GM18499 (cell line): ENCODE measurements around the gene ITPKB.
A peak's percentile ranks its signal among the peaks of the same experiment; 100 is the strongest.

Experiments used
- ATAC-seq: cut with Tn5 transposase; IDR thresholded peaks from one replicate; pipeline ENCODE4 v1.9.1; 2021; ENCODE audit warnings: moderate number of reproducible peaks; ENCODE audit not compliant: insufficient read depth, unreplicated experiment

ITPKB gene

DNA sequence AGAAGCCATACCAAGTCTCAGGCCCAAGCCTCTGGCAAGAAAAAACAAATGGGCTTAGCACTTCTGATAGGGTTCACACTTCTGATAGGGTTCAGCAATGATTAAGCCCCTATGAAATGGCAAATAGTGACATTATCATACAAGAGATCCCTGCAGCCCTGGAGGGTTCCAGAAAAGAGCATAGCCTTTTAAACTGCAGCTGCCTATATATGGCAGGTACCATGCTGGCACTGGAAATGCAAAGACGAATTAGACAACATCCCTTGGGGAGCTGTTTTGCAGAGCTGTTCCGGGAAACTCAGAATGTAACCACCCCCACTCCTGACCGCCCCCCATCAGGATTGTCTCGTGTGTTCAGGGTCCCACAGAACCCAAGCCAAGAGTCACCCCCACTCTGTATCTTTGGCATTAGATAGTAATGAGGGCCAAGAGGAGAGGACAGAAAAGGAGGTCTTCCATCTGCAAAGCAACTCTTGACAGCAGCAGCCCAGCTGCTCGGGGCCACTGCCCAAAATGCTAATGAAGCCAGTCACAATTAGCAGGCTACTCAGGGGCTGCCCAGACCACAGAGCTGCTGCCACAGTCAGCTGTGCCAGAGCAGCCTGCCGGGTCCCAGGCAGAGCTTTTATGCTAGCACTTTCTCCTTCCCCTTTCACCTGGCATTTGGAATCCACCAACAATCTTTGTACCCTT, 50.9 kb downstream of the ITPKB start:
- no peak for ATAC-seq

DNA sequence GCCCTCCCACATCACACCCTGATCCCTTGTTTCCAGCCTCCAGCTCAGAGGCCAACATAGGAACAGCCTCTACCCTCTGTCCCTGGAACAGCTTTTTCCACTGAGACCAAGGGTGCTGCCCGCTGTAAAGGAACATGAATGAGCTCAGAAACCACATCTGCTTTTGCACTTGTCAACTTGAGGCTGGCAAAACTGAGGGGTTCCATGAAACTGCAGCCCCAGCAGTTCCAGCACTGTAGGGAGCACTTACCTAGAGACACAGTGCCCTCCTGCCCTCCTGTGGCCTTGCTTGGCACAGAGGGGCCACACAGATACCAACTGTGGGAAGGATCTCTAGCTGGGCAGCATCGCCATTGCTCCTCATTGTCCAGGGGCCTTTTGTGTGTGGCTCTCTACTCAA, 51.7 kb downstream of the ITPKB start:
- no peak for ATAC-seq

DNA sequence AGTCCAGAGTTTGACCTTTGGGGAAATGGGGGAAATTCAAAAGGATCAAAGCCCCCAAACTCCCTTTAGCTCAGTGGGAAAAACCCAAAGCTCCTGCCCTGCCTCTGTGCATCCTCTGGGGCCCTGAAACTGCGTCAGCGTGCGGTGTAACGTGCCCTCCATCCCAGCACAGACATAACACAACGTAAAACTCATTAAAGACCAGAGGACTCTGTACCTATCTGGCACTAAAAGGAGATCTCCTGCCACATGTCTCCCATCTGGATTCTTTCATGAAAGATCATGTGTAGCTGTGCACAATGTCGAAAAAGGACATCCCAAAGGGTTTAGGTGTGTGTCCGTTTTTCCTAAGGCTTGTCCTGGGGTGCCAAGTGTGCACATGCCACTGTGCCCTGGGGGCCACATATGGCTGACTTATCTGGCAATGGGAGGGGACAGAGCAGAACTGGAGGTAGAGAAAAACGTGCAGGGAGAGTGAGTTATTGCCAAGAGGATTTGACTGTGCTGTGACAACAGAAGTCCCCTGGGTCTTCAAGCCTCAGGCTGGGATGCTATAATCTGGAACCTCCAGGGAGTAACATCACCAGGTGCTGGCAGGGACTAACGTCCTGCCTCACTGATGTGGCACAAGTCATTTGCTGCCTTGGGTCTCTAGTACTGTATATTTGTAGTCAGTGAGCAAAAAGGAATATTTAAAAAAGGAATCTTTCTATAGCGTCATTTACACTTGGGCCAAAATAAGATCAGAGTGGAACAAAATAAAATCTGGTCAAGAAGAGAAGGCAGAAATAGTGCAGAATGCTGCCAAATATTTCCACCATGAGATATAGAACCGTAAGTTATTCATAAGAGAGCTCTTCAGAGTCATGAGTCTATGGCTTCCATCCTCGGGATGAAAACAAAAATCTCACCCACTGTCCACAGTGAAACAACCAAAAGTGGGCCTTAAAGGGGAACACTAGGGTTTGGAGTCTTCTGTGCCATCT, 52.3 kb downstream of the ITPKB start:
- no peak for ATAC-seq

DNA sequence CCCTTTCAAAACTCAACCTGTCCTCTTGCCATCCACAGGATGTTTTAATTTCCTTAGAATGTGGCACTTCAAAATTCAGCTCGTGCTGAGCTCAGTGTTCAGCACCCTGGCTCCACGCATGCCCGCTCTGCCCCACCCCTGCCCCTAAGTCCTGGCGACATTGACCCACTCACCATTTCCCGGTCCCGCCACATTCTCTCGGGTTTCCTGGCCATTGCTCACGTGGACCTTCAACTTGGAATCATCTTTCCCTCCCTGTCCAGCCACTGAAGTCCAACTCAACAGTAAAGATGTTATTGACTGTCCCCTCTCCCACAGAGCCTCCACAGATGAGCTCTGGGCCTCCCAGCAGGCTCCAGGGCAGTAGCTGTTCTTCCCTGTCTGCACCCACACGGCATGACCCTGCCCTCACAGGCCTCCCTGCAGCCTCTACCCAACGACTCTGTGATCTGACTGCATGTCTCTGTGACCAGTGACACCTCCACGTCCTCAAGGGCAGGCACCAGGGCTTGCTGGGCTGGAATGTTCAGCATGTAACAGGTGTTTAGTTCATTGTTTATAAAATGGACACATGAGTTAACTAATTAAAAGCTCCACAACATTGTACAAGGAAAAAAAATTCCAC, 53.8 kb downstream of the ITPKB start:
- ATAC-seq, result no peak

DNA sequence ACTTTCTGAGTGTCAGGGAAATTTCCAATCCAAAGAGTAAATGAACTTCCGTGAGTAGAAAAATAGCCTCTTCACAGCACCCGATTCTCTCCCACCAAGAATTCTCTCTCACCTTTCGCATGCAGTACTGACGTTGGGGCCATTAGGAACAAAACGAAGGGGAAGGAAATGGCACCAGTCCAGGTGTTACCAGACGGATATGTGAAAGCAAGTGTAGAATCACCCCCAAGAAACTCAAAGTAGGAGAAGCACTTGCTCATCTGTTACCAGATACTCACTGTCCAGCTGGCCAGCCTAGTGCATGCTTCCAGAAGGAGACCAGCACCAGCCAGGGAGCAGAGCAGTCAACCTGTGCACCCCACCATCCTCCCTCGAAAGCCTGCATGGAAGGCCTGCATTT, 55.1 kb downstream of the ITPKB start:
- ATAC-seq, result no peak

DNA sequence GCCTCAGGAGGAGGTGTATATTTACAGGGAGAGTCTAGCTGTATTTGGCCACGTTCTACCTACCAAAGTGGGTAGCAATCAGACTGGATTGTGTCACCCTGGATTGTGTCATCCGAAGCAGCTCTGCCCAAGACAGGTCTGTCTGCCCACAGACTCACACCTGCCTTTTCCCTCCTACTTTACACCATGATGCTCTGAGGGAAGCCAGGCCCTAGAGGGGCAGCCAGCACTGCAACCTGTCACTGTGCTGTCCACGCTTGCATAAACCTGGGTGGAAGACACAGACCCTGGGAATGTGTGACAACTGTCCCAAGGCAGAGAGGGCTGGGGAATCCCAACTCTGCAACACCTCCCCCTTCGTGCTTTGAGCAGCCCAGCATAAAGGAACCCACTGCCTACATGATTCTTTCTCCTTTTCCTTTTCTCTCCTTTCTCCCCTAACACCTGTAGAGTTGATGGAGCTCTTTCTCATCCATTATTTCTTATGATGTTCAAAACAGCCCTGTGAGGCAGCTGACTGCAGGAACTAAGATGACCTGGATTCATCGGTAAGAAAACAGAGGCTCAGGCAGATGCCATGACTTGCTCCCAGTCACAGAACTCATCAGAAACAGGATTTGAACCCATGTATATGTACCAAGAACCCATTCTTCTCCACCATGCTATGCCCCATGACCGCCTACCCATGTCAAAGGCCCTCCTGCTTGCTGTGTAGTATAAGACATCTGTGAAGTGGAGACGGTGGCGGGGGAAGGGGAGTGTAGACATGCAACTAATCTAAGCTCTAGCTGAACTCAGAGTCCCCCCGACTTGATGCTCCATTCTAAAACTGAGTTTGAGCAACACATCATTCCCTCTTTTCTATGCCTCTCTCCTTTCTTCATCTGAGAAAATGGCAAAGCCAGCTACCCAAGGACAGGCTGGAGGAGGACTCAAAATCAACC, 55.9 kb downstream of the ITPKB start:
- ATAC-seq, result no peak

DNA sequence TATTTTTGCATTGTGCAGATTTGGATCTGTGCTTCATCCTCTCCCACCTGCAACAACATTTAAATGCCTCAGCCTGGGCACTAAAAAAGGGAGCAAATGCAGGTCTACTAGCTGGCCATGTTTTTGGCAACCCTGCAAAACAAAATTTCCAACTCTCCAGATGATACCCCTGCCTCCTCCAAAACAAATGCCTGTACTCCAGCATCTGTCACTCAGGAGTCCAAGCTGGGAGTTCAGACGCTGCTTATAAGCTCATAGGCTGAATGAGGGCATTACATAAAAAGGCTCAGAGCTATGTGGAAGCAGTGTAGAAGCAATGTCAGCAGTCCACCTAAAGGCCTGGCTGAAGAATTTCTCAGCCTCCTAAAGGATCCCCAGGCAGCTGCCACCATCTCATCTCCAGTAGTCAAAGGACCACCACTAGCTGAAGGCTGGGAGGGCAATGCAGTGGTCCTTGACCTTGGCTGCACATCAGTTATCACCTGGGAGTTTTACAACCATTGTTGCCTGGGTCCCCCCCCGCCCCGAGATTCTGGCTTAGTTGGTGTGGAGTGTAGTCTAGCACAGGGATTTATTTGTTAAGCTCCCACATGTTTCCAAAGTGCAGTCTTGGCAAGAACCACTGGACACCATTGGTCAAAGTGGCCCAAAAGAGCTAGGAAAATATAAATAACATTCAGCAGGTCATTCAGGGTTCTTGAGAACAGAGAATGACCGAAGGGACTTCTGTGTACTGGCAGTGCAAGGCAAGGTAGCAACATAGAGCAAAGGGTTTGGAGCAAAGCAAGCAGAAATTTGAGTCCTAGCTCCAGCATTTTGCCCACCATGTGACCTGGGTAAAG, 57.2 kb downstream of the ITPKB start:
- ATAC-seq, result no peak

DNA sequence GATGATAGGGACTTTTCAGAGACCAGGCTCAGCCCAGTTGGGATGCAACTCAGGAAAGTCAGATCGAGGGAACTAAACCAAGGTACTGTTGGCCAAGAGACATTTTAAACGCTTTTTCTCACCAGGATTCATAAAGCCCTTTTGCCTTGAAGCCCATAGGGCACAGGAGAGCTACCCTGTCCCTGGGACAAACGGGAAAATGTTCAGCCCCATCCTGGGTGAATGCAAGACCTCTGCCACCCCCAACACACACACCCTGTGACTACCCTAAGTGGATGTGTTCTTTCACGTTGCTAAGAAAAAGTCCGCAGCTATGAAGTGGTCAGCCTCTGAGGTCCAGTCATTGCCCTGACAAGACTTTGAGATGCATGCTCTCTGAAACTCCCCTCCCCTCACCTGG, 58.4 kb downstream of the ITPKB start:
- ATAC-seq, result no peak

DNA sequence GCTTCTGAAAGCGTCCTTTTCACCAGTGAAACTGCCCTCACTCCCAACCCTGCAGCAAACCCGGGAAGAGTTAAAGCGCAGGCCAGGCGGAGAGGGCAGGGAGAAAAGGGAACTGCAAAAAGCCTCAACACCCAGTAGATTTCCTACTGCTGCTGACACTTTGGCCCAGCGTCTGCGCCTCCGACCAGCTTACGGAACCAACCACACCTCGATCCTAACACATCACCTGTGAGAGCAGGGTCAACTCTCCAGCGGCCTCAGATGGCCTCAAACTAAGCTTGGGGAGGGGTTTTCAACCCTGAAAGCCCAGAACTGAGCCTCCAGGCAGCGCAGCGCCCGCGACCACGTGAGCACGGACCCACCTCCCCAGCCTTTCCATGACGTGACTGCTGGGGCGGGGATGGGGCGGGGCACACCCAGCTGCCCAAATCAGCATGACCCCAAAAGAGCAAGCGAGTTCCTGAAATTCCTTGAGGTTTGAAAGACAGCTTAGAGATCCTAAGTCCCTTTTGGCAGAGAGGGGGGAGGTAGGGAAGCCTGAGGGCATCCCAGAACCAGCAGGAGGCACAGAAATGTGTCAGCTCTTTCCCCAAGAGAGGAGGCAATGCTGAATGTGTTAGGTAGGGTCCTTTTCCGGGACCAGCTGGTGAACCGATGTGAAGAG, 59.1 kb downstream of the ITPKB start:
- no peak for ATAC-seq

DNA sequence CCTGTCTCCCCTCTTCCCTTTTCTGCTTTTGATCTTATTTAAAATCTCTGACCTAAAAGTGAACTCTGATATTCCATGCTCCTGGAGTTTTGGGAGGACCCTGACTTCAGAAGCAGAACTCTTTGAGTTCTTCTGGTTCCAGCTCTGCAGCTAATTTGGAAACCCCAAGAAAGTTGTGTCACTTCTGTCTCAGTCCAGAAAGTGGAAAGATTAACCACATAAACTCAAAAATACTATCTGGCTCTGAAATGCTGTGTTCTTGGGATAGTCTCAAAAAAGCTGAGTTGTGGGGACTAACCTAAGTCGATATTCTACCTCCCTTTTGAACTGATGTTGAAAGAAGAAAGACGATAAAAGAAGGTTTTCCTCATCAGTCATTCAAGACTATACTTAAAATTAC, 59.8 kb downstream of the ITPKB start:
- ATAC-seq, result no peak

DNA sequence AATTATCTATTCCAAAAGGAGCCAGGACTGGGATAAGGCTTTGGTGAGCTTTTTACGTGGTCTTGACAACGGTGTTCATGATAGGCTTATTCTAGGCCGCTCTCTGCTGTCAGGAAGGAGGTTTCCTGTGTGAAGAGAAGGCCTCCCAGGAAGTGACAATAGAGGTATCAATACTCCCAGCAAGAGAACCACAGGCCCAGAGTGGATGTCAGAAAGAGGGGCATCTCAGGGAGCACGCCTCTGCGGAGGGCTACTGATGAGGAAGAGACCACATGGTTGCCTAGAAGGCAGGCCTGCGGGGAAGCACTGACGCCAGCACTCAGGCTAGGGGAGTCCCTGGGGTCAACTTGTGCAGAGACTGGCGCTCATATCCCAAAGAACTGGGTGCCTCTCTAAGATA, 60.4 kb downstream of the ITPKB start:
- no peak for ATAC-seq

DNA sequence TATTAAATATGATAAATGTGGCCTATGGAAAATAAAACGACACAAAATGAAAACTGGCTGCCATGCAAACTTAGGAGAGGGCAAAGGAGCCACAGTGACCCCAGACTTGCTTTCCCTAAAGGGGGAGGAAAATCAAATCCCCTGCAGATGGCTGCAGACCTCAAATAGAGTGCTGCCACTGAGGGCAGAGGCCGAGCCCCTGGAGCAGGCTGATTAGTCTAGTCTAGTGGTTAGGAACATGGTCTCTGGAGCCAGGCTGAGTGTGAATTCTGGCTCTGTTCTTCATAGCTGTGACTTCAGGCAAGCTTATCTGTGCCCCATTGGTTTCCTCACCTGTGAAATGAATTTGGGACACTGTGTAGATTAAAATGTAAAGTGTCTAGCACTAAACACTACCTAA, 60.8 kb downstream of the ITPKB start:
- ATAC-seq, result no peak

DNA sequence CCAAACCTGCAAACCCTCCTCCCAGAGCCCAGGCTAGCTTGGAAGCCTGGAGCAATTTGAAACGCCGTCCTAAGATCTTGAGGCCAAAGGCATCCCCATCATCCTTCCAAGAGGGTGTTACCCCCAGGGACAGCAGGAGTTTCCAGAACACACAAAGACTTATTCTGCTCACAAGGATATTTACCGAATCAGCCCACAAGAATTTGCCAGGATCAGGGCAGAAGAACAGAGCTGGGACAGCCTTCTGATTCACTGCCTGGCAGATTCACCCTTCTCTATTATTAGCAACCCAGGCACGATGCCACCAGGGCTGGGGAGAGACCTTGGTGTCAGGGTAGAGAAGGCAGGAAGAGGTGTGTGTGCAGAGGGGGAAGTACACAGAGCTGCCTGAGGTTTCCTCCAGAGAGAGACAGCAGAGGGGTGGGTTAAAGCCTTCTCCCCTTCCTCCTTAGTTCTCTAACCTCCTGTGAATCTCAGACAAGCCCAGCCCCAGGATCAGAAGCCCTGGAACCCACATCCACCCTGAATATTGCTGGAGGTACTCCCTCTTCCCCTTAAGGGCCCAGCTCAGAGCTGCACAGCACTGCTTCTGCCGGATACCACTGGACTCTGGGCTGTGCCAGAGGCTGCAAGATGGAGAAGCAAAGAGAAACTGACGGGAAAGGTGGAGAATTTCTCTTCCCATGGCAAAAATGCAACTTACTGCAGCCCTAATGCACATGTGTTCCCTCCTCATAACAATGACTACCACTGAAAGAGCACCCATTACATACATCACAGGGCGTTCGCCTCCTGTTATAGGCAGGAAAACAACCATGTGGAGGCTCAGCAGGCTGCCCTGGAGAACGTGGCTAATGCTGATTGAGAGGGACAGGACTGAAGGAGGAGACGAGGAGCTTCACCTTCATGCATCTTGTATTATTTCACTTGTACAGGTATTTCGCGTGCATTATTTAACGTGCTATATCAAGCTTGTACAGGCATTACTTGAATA, 61.8 kb downstream of the ITPKB start:
- ATAC-seq, result no peak

DNA sequence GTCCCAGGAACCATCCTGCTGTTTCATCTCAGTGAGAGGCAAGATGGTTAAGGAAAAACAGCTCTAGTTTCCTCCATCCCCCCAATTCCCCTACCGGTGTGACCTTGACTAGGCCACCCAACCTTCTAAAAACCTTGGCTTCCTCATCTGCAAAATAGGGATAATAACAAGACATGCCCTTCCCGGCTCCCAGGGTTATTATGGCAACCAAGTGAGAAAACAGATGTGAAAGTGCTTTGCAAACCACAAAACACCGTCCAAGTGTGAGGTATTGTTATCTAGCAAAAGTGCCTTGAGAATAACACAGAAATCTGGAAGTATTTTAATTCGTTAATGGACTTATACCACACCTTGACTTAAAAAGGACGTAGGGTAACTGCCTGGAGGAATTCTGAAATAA, 62.7 kb downstream of the ITPKB start:
- ATAC-seq, result no peak

DNA sequence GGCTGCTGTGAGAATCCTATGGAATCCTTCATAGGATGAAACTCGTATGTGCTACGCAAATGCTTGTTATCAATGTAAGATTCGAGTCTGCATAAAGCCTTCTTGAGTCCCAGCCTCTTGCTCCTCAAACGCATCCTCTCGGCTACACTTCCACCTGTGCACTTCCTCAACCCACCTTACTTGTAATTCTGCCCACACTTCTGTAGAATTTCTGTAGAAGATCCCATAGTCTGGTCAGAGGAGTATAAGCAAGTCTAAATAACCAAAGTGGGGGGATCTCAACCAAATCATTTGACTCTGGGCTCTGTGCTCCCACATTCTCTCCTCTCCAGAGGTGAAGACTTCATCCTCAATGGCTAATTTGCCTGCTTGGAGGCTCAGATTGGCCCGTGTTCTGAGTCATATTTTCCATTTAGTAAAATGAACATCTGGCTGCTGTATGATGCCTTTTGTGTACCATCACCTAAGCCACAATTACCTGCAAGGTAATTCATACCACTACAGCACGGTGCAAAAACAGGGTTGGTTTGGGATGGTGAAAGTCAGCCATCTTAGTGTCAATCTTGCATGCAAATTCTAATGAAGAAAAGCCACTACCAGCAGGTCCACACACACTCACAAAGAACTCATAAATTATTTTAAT, 63.2 kb downstream of the ITPKB start:
- no peak for ATAC-seq

DNA sequence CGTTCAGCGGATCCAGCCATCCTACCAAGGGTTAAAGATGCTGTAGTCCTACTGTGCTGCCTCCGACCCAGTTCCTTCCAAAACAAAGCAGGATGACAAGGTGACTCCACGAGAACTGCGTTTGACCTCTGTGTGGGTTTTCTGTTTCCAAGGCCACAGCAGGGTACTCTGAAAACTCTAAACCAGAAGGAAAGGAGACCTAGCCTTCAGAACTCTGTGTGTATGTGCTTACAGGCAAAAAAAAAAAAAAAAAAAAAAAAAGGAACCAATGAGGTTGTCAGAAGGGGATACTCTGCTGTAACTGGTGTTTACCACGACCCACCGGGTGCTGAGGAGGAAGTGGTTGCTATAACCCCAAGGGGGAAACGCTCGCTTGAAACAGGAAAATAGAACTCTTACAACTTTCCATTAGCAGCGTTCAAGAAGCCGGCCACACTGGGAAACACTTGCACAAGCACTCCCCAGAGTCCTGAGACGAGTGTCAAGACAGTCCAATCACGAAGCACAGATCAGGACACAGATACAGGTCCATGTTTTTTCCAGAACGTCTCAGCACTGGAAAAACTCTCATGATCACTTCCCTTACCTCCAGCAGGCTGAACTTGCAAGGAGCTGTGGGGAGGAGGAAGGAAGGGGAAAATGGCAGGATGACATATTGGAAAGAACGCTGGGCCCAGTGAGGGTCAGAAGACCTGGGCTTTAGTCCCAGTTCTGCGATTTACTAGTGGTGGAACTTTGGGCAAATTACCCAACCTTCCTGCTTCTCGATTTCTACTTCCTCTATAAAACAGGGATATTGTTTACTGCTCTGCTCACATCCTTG, 64.0 kb downstream of the ITPKB start:
- ATAC-seq, result peak; percentile 74
